Ramos (cell line): ENCODE measurements around the gene HBM.
"Not testable (repeated sequence)": the region's sequence is repeated elsewhere in the genome, so short reads cannot be mapped to it uniquely, and the experiment has no call there.

Experiments used
- in situ Hi-C: fragments of 300-500 bp; cut with MboI; formaldehyde crosslinking; loops from one replicate; pipeline ENCODE4 v1.14.3; 2022; ENCODE audit warnings: low sequenced_read_pairs; ENCODE audit not compliant: unreplicated experiment

The HBM gene

DNA sequence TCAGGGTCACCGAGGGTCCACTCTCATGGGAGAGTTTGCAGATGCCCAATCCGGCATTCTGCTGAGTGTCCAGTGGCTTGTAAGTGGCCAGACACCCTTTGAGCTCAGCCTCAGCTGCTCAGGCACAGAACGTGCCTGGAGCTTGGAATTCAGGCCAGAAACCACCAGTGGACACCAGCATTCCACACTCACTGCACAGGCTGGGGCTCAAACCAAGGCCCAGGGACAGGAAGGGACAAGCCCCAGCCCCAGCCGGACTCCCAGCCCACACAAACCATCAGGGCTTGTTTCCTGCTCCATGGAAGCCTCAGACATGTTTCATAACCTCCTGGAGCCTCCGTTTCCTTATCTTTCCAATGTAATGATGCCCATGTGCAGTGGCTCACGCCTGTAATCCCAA is 22.3 kb upstream of the HBM start:
- in situ Hi-C loops = no loop called here

DNA sequence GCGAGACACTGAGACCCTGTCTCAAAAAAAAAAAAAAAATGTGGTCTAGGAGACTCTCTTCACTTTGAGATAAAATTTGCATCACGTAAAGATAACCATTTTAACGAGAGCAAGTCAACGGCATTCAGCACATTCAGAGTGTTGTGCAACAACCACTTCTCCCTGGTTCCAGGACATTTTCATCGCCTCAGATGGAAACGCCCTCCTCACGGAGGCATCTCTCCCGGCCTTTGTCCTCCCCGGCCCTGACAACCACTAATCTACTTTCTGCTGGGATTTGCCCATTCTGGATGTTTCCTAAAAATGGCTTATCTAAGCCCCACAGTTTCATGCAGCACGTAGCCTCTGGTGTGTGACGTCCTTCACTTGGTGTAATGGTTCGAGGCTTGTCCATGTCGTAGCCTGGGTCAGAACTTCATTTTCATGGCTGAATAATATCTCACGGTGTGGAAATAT is 21.0 kb upstream of the HBM start:
- in situ Hi-C loops = no loop called here

DNA sequence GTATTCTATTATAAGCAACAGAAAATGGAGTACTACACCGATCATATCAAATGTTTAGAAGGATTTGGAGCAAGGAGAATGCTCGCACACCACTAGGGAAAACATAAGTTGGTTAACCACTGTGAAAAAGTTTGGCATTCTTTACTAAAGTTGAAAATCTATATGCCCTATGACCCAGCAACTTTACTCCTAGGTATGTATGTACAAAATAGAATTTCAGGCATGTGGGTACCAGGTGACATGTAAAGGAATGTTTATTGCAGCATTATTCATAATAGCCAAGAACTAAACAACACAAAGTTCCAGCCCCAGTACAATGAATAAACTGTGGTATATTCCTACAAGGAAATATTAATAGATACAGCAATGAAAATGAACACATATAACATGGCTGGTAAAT is 19.1 kb upstream of the HBM start:
- in situ Hi-C loops = no loop called here

DNA sequence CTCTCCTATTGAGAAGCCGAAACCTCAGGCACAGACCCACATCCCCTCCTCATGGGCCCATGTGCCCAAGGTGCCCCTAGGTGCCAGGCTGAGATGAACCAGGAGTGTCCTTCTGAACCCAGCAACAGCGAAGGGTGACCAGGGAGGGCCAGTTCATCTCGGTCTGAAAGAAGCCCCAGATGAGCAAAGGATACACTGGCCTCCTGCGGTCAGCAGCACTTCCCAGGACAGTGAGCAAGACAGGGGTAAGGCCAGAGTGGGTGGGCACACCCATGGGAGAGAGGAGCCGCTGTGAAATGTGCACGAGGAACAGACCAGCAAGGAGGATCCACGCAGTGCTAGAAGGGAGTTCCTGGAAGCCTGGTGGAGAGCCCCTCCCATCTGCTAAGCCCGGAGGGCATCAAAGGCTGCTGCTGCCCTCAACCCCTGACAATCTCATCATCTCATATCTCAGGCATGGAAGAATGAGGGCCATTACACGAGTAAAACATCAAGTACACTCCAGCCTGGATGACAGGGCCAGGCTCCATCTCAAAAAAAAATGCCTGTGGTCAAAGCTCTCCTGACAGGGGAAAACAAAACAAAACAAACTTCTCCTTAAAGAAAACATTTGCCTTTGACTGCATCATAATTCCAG is 16.6 kb upstream of the HBM start:
- in situ Hi-C loops = no loop called here

DNA sequence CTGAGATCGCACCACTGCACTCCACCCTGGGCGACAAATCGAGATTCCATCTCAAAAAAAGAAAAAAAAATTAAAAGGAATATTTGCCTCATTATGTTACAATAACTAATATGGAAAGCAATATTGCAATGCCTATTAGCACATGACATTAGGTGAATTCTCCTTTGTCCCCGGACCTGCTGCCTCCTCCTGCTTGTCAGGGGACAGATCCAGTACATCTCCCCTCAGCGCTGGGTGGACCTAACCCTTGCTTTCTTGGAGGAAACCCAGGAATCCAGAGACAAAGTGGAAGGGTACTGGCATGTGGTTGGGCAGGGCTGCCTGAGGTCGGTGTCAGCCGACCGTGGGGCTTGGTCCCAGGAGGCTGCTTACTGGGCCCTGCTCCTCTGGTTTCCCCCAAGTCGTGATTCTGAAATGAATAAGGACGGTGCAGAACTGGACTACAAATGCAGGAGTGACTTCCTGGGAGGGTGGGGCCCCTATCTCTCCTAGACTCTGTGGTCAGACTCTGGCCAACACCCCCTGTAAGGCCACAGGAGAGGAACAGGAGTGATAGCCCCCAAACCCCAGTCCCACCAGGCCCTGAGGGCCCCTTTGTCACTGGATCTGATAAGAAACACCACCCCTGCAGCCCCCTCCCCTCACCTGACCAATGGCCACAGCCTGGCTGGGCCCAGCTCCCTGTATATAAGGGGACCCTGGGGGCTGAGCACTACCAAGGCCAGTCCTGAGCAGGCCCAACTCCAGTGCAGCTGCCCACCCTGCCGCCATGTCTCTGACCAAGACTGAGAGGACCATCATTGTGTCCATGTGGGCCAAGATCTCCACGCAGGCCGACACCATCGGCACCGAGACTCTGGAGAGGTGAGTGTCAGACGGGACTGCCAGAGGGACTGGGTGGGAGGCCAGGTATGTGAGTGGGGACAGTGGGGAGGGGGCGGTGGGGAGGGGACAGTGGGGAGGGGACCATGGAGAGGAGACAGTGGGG is 13.3 kb upstream of the HBM start, which contains the start of gene HBZ:
TSS of gene HBZ (plus strand) at position 504 of the 988 bp plus-strand sequence. CDS start at position 770, 266 bp downstream.
- in situ Hi-C loops = no loop called here

DNA sequence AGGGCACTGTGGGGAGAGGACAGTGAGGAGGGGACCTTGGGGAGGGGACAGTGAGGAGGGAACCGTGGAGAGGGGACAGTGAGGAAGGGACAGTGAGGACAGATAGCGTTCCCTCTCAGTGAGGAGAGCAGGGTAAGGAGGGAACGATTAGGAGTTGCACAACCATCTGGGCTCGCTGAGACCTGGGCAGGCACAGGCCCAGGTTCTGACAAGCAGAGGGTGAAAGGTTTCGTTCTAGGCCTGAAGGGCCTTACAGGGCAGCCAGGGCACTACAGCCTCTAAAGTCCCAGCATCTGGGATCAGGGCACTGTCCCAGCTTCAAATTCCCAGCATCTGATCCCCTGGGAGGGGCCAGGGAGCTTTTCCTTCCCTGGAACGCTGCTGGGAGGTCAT is 12.7 kb upstream of the HBM start:
- in situ Hi-C loops = not testable (repeated sequence)

DNA sequence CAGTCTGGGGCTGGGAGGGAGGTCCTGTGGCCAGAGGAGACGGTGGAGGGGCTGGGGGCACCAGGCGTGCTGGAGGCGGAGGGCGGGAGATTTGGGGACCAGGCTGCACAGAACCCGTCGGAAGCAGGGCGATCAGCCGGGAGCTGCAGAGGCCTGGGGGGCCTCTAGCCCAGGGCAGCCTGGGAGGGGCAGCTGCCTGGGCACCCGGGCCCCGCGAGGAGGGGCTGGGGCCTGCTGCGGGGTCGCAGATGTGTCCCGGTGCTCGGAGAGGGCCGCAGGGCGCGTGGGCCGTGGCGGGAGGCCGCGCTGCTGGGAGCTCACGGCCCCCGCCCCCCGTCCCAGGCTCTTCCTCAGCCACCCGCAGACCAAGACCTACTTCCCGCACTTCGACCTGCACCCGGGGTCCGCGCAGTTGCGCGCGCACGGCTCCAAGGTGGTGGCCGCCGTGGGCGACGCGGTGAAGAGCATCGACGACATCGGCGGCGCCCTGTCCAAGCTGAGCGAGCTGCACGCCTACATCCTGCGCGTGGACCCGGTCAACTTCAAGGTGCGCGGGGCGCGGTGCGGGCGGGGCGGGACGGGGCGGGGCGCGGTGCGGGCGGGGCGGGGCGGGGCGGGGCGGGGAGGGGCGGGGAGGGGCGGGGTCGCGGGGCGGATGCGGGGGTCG is 12.1 kb upstream of the HBM start:
- in situ Hi-C loops = not testable (repeated sequence)

DNA sequence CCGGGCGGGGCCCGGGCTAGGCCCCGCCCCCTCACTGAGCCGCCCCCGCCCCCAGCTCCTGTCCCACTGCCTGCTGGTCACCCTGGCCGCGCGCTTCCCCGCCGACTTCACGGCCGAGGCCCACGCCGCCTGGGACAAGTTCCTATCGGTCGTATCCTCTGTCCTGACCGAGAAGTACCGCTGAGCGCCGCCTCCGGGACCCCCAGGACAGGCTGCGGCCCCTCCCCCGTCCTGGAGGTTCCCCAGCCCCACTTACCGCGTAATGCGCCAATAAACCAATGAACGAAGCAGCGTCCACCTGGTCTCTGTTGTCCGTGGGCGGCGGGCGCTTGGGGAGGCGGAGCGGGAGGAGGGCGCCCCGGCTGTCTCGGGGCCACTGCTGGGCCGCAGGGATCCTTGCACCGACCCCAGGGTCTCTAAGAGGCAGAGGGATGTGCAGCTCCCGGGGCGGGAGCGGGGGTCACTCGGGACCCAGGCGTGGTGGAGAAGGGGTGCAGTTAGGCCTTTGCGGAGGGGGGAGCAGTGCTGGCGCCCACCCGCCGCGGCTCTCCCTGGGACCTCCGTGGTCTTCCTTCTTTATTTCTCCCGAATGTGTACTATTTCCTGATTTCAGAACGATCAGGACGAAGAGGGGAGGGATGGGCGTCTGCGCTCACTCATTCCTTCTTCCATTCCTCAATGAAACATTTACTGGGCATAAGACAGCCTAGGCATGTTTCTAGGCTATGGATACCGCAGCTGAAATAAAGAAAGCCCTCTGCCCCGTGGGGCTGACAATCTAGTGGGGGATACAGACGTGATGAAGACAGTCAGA is 11.4 kb upstream of the HBM start:
- in situ Hi-C loops = no loop called here

DNA sequence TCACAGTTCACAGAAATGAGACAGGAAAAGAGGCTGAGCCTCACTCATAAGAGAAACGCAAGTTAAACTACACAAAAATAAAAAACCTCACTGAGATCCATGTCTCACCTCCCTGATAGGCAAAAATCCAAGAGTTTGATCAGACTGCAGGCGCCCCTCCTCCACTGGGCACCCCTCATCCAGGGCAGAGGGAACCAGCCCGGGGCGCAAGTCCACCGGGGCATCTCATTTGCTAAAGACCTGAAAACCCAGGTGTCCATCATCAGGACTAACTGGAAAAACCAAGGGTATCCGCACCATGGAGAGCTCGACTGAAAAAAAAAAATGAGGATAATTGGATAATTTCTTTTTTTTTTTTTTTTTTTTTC is 10.8 kb upstream of the HBM start:
- in situ Hi-C loops = no loop called here

DNA sequence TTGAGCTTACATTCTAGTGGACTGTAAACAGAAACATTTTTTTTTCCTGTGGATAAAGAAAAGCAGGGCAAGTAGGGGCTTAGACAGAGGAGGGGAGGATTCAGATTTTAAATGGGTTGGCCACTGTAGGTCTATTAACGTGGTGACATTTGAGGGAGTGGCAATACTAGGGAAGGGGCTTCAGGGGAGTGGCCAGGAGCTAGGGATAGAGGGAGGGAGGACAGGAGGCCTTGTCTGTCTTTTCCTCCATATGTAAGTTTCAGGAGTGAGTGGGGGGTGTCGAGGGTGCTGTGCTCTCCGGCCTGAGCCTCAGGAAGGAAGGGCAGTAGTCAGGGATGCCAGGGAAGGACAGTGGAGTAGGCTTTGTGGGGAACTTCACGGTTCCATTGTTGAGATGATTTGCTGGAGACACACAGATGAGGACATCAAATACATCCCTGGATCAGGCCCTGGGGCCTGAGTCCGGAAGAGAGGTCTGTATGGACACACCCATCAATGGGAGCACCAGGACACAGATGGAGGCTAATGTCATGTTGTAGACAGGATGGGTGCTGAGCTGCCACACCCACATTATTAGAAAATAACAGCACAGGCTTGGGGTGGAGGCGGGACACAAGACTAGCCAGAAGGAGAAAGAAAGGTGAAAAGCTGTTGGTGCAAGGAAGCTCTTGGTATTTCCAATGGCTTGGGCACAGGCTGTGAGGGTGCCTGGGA is 6.5 kb upstream of the HBM start:
- in situ Hi-C loops = no loop called here

DNA sequence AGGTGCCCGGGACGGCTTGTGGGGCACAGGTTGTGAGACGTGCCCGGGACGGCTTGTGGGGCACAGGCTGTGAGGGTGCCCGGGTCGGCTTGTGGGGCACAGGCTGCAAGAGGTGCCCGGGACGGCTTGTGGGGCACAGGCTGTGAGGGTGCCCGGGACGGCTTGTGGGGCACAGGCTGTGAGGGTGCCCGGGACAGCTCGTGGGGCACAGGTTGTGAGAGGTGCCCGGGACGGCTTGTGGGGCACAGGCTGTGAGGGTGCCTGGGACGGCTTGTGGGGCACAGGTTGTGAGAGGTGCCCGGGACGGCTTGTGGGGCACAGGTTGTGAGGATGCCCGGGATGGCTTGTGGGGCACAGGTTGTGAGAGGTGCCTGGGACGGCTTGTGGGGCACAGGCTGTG is 5.5 kb upstream of the HBM start:
- in situ Hi-C loops = not testable (repeated sequence)

DNA sequence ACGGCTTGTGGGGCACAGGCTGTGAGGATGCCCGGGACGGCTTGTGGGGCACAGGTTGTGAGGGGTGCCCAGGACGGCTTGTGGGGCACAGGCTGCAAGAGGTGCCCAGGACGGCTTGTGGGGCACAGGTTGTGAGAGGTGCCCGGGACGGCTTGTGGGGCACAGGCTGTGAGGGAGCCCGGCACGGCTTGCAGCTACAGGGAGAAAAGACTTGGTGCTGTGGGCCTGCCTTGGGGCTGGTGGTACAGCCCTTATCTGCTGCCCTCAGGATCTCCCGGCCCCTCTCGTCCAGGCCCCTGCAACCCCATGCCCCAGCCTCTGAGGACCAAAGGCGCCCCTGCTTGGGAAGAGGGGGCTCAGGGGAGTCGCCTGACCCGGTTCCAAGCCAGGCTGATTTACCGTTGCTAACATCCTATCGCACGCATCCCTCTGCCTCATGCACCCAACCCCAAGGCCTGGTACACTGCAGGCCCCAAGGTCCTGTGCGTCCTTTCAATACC is 5.0 kb upstream of the HBM start:
- in situ Hi-C loops = no loop called here

DNA sequence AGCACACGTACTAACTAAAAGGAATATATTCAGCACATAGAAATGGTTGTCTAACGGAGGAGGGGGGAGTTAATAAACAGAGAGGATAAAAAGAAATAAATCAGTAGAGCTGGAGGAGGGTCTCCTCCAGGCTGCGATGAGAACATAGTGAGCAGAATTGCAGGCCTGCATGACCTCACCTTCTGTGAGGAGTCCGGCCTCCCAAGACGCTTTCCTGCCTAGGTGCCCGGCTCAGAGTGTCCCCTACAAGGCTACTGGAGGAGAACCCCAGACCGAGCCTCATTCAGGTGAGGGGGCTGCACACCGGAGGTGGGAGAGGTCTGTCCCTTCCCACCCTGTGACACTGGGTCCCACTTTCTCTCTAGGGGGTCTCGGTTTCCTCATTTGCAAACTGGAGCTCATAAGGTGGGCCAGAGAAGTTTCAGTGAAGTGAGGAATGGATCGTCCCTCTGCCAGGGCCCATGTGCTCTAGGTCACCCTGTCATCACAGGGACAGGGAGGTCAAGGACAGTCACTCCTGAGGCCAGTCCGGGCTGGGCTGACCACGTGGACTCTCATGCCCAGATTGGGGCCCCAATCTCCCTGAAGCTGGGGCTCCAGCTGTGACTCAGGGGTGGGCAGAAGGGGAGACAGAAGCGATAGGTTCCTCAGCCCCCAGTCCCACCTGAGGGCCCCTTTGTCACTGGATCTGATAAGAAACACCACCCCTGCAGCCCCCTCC is 3.3 kb upstream of the HBM start:
- in situ Hi-C loops = no loop called here

DNA sequence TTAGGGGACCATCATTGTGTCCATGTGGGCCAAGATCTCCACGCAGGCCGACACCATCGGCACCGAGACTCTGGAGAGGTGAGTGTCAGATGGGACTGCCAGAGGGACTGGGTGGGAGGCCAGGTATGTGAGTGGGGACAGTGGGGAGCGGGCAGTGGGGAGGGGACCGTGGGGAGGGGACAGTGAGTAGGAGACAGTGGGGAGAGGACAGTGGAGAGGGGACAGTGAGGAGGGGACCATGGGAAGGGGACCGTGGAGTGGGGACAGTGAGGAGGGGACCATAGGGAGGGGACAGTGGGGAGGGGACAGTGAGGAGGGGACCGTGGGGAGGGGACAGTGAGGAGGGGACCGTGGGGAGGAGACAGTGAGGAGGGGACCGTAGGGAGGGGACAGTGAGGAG is 2.6 kb upstream of the HBM start:
- in situ Hi-C loops = not testable (repeated sequence)

DNA sequence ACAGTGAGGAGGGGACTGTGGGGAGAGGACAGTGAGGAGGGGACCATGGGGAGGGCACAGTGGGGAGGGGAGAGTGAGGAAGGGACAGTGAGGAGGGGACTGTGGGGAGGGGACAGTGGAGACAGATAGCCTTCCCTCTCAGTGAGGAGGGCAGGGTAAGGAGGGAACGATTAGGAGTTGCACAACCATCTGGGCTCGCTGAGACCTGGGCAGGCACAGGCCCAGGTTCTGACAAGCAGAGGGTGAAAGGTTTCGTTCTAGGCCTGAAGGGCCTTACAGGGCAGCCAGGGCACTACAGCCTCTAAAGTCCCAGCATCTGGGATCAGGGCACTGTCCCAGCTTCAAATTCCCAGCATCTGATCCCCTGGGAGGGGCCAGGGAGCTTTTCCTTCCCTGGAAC is 2.1 kb upstream of the HBM start:
- in situ Hi-C loops = not testable (repeated sequence)

DNA sequence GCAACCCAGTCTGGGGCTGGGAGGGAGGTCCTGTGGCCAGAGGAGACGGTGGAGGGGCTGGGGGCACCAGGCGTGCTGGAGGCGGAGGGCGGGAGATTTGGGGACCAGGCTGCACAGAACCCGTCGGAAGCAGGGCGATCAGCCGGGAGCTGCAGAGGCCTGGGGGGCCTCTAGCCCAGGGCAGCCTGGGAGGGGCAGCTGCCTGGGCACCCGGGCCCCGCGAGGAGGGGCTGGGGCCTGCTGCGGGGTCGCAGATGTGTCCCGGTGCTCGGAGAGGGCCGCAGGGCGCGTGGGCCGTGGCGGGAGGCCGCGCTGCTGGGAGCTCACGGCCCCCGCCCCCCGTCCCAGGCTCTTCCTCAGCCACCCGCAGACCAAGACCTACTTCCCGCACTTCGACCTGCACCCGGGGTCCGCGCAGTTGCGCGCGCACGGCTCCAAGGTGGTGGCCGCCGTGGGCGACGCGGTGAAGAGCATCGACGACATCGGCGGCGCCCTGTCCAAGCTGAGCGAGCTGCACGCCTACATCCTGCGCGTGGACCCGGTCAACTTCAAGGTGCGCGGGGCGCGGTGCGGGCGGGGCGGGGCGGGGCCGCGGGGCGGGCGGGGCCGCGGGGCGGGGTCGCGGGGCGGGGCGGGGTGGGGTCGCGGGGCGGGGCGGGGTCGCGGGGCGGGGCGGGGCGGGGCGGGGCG is 1.5 kb upstream of the HBM start:
- in situ Hi-C loops = not testable (repeated sequence)

DNA sequence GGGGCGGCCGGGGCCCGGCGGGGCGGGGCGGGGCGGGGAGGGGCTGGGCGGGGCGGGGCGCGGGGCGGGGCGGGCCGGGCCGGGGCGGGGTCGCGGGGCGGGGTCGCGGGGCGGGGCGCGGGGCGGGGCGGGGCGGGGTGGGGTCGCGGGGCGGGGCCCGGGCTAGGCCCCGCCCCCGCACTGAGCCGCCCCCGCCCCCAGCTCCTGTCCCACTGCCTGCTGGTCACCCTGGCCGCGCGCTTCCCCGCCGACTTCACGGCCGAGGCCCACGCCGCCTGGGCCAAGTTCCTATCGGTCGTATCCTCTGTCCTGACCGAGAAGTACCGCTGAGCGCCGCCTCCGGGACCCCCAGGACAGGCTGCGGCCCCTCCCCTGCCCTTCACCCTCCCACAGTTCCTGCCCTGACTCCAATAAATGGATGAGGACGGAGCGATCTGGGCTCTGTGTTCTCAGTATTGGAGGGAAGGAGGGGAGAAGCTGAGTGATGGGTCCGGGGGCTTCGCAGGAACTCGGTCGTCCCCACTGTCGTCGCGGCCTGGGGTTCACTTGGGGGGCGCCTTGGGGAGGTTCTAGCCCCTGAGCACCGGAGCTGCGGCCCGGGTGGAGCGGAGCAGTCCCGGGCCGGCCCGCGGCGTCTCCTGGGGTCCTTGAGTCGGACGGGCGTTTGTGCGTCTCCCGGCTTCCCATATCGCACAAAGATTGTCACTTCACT is 795 bp upstream of the HBM start:
- in situ Hi-C loops = no loop called here
